Measurements from ENCODE around the gene IL18R1. TPM values are rescaled to one million over a fixed set of nuclear protein-coding genes. Genes with fewer than 3 reads are reported as not detected.

IL18R1 gene
- total and polyA plus RNA-seq, 4 donors = 7.5 to 63.5 (median 25.7) TPM

GRCh38 chr2:102410952-102411351 lies 55.4 kb downstream of the IL18R1 start:
- 94 to 99% methylated on average over 3 of the region's 3 CpGs for WGBS, 2 donors

GRCh38 chr2:102412199-102412598 lies 56.6 kb downstream of the IL18R1 start:
- TF ChIP-seq CTCF (IDR thresholded peaks at IDR 0.05; ENCODE audit: control extremely low read depth, extremely low read depth) = no peak
- WGBS, 2 donors = 91 to 92% methylated on average over 3 of the region's 3 CpGs
- Histone ChIP-seq H3K4me1 (ENCODE audit: control insufficient read depth in 5 of 5, insufficient read depth in 5 of 5, low read length in 5 of 5) (no peaks in the 10 kb centered on the region), H3K36me3 (ENCODE audit: control insufficient read depth in 4 of 4, insufficient read depth in 4 of 4, low read length in 4 of 4) (no peaks in the 10 kb centered on the region), H3K4me3 (no peak overlapping the region), H3K9me3 (ENCODE audit: control insufficient read depth in 4 of 4, insufficient read depth in 3 of 4, low read length in 3 of 4) (peaks cover 0 to 5% (median 0%) of the 10 kb centered on the region in 4 donors), H3K27ac (ENCODE audit: low read depth in 1 of 2, low read length in 1 of 2) (no peak overlapping the region), H3K9ac (ENCODE audit: insufficient read depth in 1 of 2, low read length in 2 of 2) (no peak overlapping the region), H3K27me3 (ENCODE audit: control insufficient read depth in 3 of 3, insufficient read depth in 3 of 3, low read length in 2 of 3) (no peaks in the 10 kb centered on the region)
- no peak for ATAC-seq (ENCODE audit: insufficient read depth, low FRiP score)
- DNase-seq = no peak

More at GRCh38 chr2:102410952-102411351, 55.4 kb downstream of the IL18R1 start:
- Histone ChIP-seq H3K36me3 (ENCODE audit: control insufficient read depth in 4 of 4, insufficient read depth in 4 of 4, low read length in 4 of 4) (no peaks in the 10 kb centered on the region), H3K27ac (ENCODE audit: low read depth in 1 of 2, low read length in 1 of 2) (no peak overlapping the region), H3K9ac (ENCODE audit: insufficient read depth in 1 of 2, low read length in 2 of 2) (no peak overlapping the region), H3K4me3 (no peak overlapping the region), H3K9me3 (ENCODE audit: control insufficient read depth in 4 of 4, insufficient read depth in 3 of 4, low read length in 3 of 4) (peaks cover 0 to 5% (median 0%) of the 10 kb centered on the region in 4 donors), H3K27me3 (ENCODE audit: control insufficient read depth in 3 of 3, insufficient read depth in 3 of 3, low read length in 2 of 3) (no peaks in the 10 kb centered on the region), H3K4me1 (ENCODE audit: control insufficient read depth in 5 of 5, insufficient read depth in 5 of 5, low read length in 5 of 5) (no peaks in the 10 kb centered on the region)
- ATAC-seq (ENCODE audit: insufficient read depth, low FRiP score) (no peak), DNase-seq (no peak)
- TF ChIP-seq CTCF (IDR thresholded peaks at IDR 0.05; ENCODE audit: control extremely low read depth, extremely low read depth) = no peak

GRCh38 chr2:102417946-102418345 lies 62.4 kb downstream of the IL18R1 start:
- no peak for TF ChIP-seq CTCF (IDR thresholded peaks at IDR 0.05; ENCODE audit: control extremely low read depth, extremely low read depth)
- Histone ChIP-seq H3K4me3 (no peak overlapping the region), H3K27ac (ENCODE audit: low read depth in 1 of 2, low read length in 1 of 2) (no peak overlapping the region), H3K36me3 (ENCODE audit: control insufficient read depth in 4 of 4, insufficient read depth in 4 of 4, low read length in 4 of 4) (no peaks in the 10 kb centered on the region), H3K9me3 (ENCODE audit: control insufficient read depth in 4 of 4, insufficient read depth in 3 of 4, low read length in 3 of 4) (no peaks in the 10 kb centered on the region), H3K27me3 (ENCODE audit: control insufficient read depth in 3 of 3, insufficient read depth in 3 of 3, low read length in 2 of 3) (no peaks in the 10 kb centered on the region), H3K9ac (ENCODE audit: insufficient read depth in 1 of 2, low read length in 2 of 2) (no peak overlapping the region), H3K4me1 (ENCODE audit: control insufficient read depth in 5 of 5, insufficient read depth in 5 of 5, low read length in 5 of 5) (no peaks in the 10 kb centered on the region)
- 79% methylated on average over 1 of the region's 1 CpG for WGBS, 2 donors
- no peak for ATAC-seq (ENCODE audit: insufficient read depth, low FRiP score)
- DNase-seq = no peak

- no peak for ATAC-seq (ENCODE audit: insufficient read depth, low FRiP score)
- Histone ChIP-seq H3K27ac (ENCODE audit: low read depth in 1 of 2, low read length in 1 of 2) (no peak overlapping the region), H3K4me3 (no peak overlapping the region)
Observed at GRCh38 chr2:102418421-102418961, 62.9 kb downstream of the IL18R1 start.

More at GRCh38 chr2:102418421-102418961, 62.9 kb downstream of the IL18R1 start:
- H3K36me3 ChIP-seq (ENCODE audit: control insufficient read depth in 4 of 4, insufficient read depth in 4 of 4, low read length in 4 of 4) = no peaks in the 10 kb centered on the region
- no peak for DNase-seq
- WGBS, 2 donors = 20 to 45% methylated on average over 2 of the region's 2 CpGs
- no peak overlapping the region for H3K9ac ChIP-seq (ENCODE audit: insufficient read depth in 1 of 2, low read length in 2 of 2)
- H3K27me3 ChIP-seq (ENCODE audit: control insufficient read depth in 3 of 3, insufficient read depth in 3 of 3, low read length in 2 of 3) = no peaks in the 10 kb centered on the region
- no peaks in the 10 kb centered on the region for H3K9me3 ChIP-seq (ENCODE audit: control insufficient read depth in 4 of 4, insufficient read depth in 3 of 4, low read length in 3 of 4)
- no peaks in the 10 kb centered on the region for H3K4me1 ChIP-seq (ENCODE audit: control insufficient read depth in 5 of 5, insufficient read depth in 5 of 5, low read length in 5 of 5)
- no peak for TF ChIP-seq CTCF (IDR thresholded peaks at IDR 0.05; ENCODE audit: control extremely low read depth, extremely low read depth)

Data from lung (tissue), 12 donors.